ENCODE data around the gene GATD1.
A peak's percentile ranks its signal among the peaks of the same experiment; 100 is the strongest.

Gene GATD1

DNA sequence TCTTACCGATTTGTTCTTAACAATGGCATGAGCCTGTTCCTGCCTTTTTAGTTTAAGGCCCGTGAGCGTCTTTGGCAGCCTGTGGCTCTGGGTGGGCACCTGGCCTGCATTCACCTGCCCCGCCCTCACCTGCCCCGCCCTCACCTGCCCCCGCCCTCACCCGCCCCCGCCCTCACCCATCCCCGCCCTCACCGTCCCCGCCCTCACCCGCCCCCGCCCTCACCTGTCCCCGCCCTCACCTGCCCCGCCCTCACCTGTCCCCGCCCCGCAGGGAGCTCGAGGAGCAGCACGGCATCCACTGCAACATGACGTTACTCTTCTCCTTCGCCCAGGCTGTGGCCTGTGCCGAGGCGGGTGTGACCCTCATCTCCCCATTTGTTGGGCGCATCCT, 14.2 kb downstream of the GATD1 start:
- Histone ChIP-seq H3K79me2 (ENCODE audit: control insufficient read depth, insufficient read depth, low read length, poor library complexity) (no peaks in the 10 kb centered on the region), H3K23ac (ENCODE audit: low read length) (no peak overlapping the region), H3K36me3 (ENCODE audit: control insufficient read depth in 1 of 2, insufficient read depth in 2 of 2, low read length in 2 of 2) (peaks cover 74 to 77% of the 10 kb centered on the region in 2 experiments), H3K4me2 (ENCODE audit: low read length) (no peak overlapping the region), H3K4ac (ENCODE audit: low read depth, low read length) (no peak overlapping the region), H2BK120ac (ENCODE audit: insufficient read depth, low read length, poor library complexity) (no peak overlapping the region), H2BK12ac (ENCODE audit: low read length) (no peak overlapping the region), H2AFZ (ENCODE audit: insufficient read depth, low read length, poor library complexity) (no peak overlapping the region), H3K9me3 (ENCODE audit: insufficient read depth, low read depth, low read length) (no peaks in the 10 kb centered on the region), H3K18ac (ENCODE audit: low read length) (no peak overlapping the region), H3K9ac (ENCODE audit: low read length) (no peak overlapping the region), H4K12ac (ENCODE audit: low read depth, low read length) (no peak overlapping the region), H3K4me1 (ENCODE audit: control insufficient read depth in 1 of 2, insufficient read depth in 2 of 2, low read length in 2 of 2) (no peaks in the 10 kb centered on the region), H4K8ac (ENCODE audit: low read depth, low read length) (no peak overlapping the region), H2BK5ac (ENCODE audit: low read depth, low read length, poor library complexity) (no peak overlapping the region), H3K14ac (ENCODE audit: low read length) (no peak overlapping the region), H2AK5ac (ENCODE audit: low read length) (no peak overlapping the region), H4K91ac (ENCODE audit: low read depth, low read length) (no peak overlapping the region), H3K79me1 (ENCODE audit: low read length) (no peaks in the 10 kb centered on the region), H3K4me3 (ENCODE audit: low read depth, low read length) (no peak overlapping the region), H3K27ac (ENCODE audit: low read depth, low read length) (no peak overlapping the region), H3K27me3 (ENCODE audit: insufficient read depth, low read length) (no peaks in the 10 kb centered on the region)
- no CpG with 5 or more reads among the region's 24 CpGs for WGBS (ENCODE audit: extremely low coverage, insufficient coverage, insufficient read length)
- DNase-seq, result peak in 1 of 2 donors; percentile 57

DNA sequence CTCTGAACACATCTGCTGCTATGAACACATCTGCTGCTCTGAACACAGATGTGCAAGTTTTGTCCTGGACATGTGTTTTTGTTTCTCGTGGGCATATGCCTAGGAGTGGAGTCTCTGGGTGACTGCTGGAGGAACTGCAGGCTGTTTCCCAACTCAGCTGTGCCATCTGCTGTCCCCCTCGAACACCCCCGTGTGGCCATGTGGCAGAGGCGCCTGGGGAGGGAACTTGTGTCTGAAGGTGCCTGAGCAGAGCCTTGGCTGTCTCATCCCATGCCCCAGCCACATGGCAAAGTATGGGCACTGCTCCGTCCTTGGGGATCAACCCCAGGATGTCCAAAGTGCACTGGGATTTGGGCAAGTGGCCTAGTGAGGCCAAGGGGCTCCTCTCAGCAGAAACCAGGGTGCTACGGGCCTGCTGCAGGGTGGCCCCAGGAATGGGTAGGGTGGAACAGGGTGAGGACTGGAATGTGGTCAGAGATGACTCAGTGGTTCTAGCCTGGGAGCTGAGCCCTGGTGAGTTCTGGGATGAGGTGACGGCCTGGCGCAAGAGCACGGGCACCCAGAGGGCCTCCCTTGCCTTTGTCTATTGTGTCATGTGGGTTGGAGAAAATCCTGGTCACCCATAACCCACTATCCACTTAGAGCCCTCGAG, 14.7 kb downstream of the GATD1 start:
- no peak overlapping the region for H3K4ac ChIP-seq (ENCODE audit: low read depth, low read length)
- no peaks in the 10 kb centered on the region for H3K79me2 ChIP-seq (ENCODE audit: control insufficient read depth, insufficient read depth, low read length, poor library complexity)
- H4K91ac ChIP-seq (ENCODE audit: low read depth, low read length), result no peak overlapping the region
- no peak overlapping the region for H3K4me3 ChIP-seq (ENCODE audit: low read depth, low read length)
- H2BK5ac ChIP-seq (ENCODE audit: low read depth, low read length, poor library complexity), result no peak overlapping the region
- WGBS (ENCODE audit: extremely low coverage, insufficient coverage, insufficient read length), result no CpG with 5 or more reads among the region's 10 CpGs
- no peaks in the 10 kb centered on the region for H3K4me1 ChIP-seq (ENCODE audit: control insufficient read depth in 1 of 2, insufficient read depth in 2 of 2, low read length in 2 of 2)
- H3K36me3 ChIP-seq (ENCODE audit: control insufficient read depth in 1 of 2, insufficient read depth in 2 of 2, low read length in 2 of 2), result peaks cover 76 to 77% of the 10 kb centered on the region in 2 experiments
- no peaks in the 10 kb centered on the region for H3K27me3 ChIP-seq (ENCODE audit: insufficient read depth, low read length)
- H2AK5ac ChIP-seq (ENCODE audit: low read length), result no peak overlapping the region
- no peak overlapping the region for H3K14ac ChIP-seq (ENCODE audit: low read length)
- no peak overlapping the region for H2AFZ ChIP-seq (ENCODE audit: insufficient read depth, low read length, poor library complexity)
- no peak overlapping the region for H3K27ac ChIP-seq (ENCODE audit: low read depth, low read length)
- H4K8ac ChIP-seq (ENCODE audit: low read depth, low read length), result no peak overlapping the region
- no peak overlapping the region for H3K18ac ChIP-seq (ENCODE audit: low read length)
- H3K9me3 ChIP-seq (ENCODE audit: insufficient read depth, low read depth, low read length), result no peaks in the 10 kb centered on the region
- no peak overlapping the region for H3K23ac ChIP-seq (ENCODE audit: low read length)
- H4K12ac ChIP-seq (ENCODE audit: low read depth, low read length), result no peak overlapping the region
- no peaks in the 10 kb centered on the region for H3K79me1 ChIP-seq (ENCODE audit: low read length)
- no peak overlapping the region for H2BK120ac ChIP-seq (ENCODE audit: insufficient read depth, low read length, poor library complexity)
- no peak overlapping the region for H3K4me2 ChIP-seq (ENCODE audit: low read length)
- peak; percentile 42 to 61 for DNase-seq
- H3K9ac ChIP-seq (ENCODE audit: low read length), result no peak overlapping the region
- no peak overlapping the region for H2BK12ac ChIP-seq (ENCODE audit: low read length)

DNA sequence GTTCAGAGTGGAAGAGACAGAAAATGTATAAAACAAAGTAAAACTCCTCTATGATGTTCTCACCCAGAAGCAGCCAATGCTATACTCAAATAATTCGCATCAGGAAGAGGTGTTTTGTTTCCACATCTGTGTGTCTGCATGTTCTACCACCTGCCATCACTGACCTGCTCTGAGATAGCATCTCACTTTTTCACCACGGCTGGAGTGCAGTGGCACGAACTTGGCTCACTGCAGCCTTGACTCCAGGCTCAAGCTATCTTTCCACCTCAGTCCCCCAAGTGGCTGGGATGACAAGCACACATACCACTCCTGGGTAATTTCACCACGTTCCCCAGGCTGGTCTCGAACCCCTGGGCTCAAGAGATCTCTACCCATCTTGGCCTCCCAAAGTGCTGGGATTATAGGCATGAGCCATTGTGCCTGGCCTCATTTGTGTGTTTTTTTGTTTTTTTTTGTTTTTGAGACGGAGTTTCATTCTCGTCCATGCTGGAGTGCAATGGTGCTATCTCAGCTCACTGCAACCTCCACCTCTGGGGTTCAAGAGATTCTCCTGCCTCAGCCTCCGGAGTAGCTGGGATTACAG, 15.7 kb downstream of the GATD1 start:
- H3K14ac ChIP-seq (ENCODE audit: low read length), result no peak overlapping the region
- H3K4me2 ChIP-seq (ENCODE audit: low read length), result no peak overlapping the region
- no peak overlapping the region for H3K18ac ChIP-seq (ENCODE audit: low read length)
- no peak overlapping the region for H4K91ac ChIP-seq (ENCODE audit: low read depth, low read length)
- no peaks in the 10 kb centered on the region for H3K4me1 ChIP-seq (ENCODE audit: control insufficient read depth in 1 of 2, insufficient read depth in 2 of 2, low read length in 2 of 2)
- no peak overlapping the region for H3K4ac ChIP-seq (ENCODE audit: low read depth, low read length)
- no peaks in the 10 kb centered on the region for H3K79me1 ChIP-seq (ENCODE audit: low read length)
- H3K9ac ChIP-seq (ENCODE audit: low read length), result no peak overlapping the region
- DNase-seq, result no peak
- no peak overlapping the region for H2BK120ac ChIP-seq (ENCODE audit: insufficient read depth, low read length, poor library complexity)
- no peak overlapping the region for H3K27ac ChIP-seq (ENCODE audit: low read depth, low read length)
- no peak overlapping the region for H2AK5ac ChIP-seq (ENCODE audit: low read length)
- H2BK12ac ChIP-seq (ENCODE audit: low read length), result no peak overlapping the region
- no CpG with 5 or more reads among the region's 8 CpGs for WGBS (ENCODE audit: extremely low coverage, insufficient coverage, insufficient read length)
- H3K9me3 ChIP-seq (ENCODE audit: insufficient read depth, low read depth, low read length), result no peaks in the 10 kb centered on the region
- no peak overlapping the region for H3K23ac ChIP-seq (ENCODE audit: low read length)
- no peak overlapping the region for H3K4me3 ChIP-seq (ENCODE audit: low read depth, low read length)
- H3K79me2 ChIP-seq (ENCODE audit: control insufficient read depth, insufficient read depth, low read length, poor library complexity), result no peaks in the 10 kb centered on the region
- no peak overlapping the region for H2AFZ ChIP-seq (ENCODE audit: insufficient read depth, low read length, poor library complexity)
- H2BK5ac ChIP-seq (ENCODE audit: low read depth, low read length, poor library complexity), result no peak overlapping the region
- H3K36me3 ChIP-seq (ENCODE audit: control insufficient read depth in 1 of 2, insufficient read depth in 2 of 2, low read length in 2 of 2), result peaks cover 76% of the 10 kb centered on the region in 2 experiments
- H3K27me3 ChIP-seq (ENCODE audit: insufficient read depth, low read length), result no peaks in the 10 kb centered on the region
- H4K12ac ChIP-seq (ENCODE audit: low read depth, low read length), result no peak overlapping the region
- H4K8ac ChIP-seq (ENCODE audit: low read depth, low read length), result no peak overlapping the region

DNA sequence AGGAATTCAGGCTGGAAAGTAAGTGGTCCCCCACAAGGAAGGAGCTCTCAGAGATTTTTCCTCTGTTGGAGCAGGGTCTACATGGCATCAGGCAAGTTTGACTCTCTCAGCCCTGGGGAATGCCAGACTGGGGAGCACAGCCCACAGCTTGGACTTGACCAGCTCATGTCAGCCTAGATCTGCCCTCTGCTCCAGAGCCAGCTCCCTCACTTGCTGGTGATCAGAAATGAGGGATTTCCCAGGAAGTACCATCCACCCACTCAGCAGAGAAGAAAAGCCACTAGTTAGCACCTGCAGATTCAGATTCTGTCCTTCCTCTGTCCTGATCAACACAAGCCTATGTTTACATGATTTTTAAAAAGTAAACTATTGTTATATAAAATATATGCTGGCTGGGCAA, 17.1 kb downstream of the GATD1 start:
- H4K8ac ChIP-seq (ENCODE audit: low read depth, low read length), result no peak overlapping the region
- H3K79me2 ChIP-seq (ENCODE audit: control insufficient read depth, insufficient read depth, low read length, poor library complexity), result no peaks in the 10 kb centered on the region
- no peak overlapping the region for H3K18ac ChIP-seq (ENCODE audit: low read length)
- H2AK5ac ChIP-seq (ENCODE audit: low read length), result no peak overlapping the region
- no peak overlapping the region for H3K4me2 ChIP-seq (ENCODE audit: low read length)
- no peak overlapping the region for H2AFZ ChIP-seq (ENCODE audit: insufficient read depth, low read length, poor library complexity)
- no peak overlapping the region for H3K27ac ChIP-seq (ENCODE audit: low read depth, low read length)
- no peak overlapping the region for H2BK12ac ChIP-seq (ENCODE audit: low read length)
- H4K91ac ChIP-seq (ENCODE audit: low read depth, low read length), result no peak overlapping the region
- H3K4me1 ChIP-seq (ENCODE audit: control insufficient read depth in 1 of 2, insufficient read depth in 2 of 2, low read length in 2 of 2), result no peaks in the 10 kb centered on the region
- no peak overlapping the region for H2BK120ac ChIP-seq (ENCODE audit: insufficient read depth, low read length, poor library complexity)
- no peaks in the 10 kb centered on the region for H3K79me1 ChIP-seq (ENCODE audit: low read length)
- H3K27me3 ChIP-seq (ENCODE audit: insufficient read depth, low read length), result no peaks in the 10 kb centered on the region
- H3K9ac ChIP-seq (ENCODE audit: low read length), result no peak overlapping the region
- H3K23ac ChIP-seq (ENCODE audit: low read length), result no peak overlapping the region
- DNase-seq, result no peak
- H3K9me3 ChIP-seq (ENCODE audit: insufficient read depth, low read depth, low read length), result no peaks in the 10 kb centered on the region
- no peak overlapping the region for H3K4me3 ChIP-seq (ENCODE audit: low read depth, low read length)
- H4K12ac ChIP-seq (ENCODE audit: low read depth, low read length), result no peak overlapping the region
- H3K36me3 ChIP-seq (ENCODE audit: control insufficient read depth in 1 of 2, insufficient read depth in 2 of 2, low read length in 2 of 2), result peaks cover 73% of the 10 kb centered on the region in 2 experiments
- H3K4ac ChIP-seq (ENCODE audit: low read depth, low read length), result no peak overlapping the region
- H3K14ac ChIP-seq (ENCODE audit: low read length), result no peak overlapping the region
- no peak overlapping the region for H2BK5ac ChIP-seq (ENCODE audit: low read depth, low read length, poor library complexity)
